ENCODE data around the gene ATP2A3.

ATP2A3 gene

GRCh38 chr17:3983606-3984484 lies 19.6 kb upstream of the ATP2A3 start:
- FAIRE-seq, result no peak
- no peak for TF ChIP-seq CTCF (IDR thresholded peaks at IDR 0.05; ENCODE audit: insufficient read depth, missing control alignments)
- DNase-seq (ENCODE audit: insufficient read length, low spot score), result no peak

- no peak for DNase-seq (ENCODE audit: insufficient read length, low spot score)
- no peak for FAIRE-seq
- TF ChIP-seq CTCF (IDR thresholded peaks at IDR 0.05; ENCODE audit: insufficient read depth, missing control alignments), result no peak
Observed at GRCh38 chr17:3982541-3983017, 18.3 kb upstream of the ATP2A3 start.

- DNase-seq (ENCODE audit: insufficient read length, low spot score) (no peak), FAIRE-seq (no peak)
- no peak for TF ChIP-seq CTCF (IDR thresholded peaks at IDR 0.05; ENCODE audit: insufficient read depth, missing control alignments)
Observed at GRCh38 chr17:3982113-3982512, 17.9 kb upstream of the ATP2A3 start.

- TF ChIP-seq CTCF (IDR thresholded peaks at IDR 0.05; ENCODE audit: insufficient read depth, missing control alignments), result no peak
- no peak for FAIRE-seq
- DNase-seq (ENCODE audit: insufficient read length, low spot score), result no peak
Observed at GRCh38 chr17:3981455-3981854, 17.2 kb upstream of the ATP2A3 start.

GRCh38 chr17:3980381-3981014 lies 16.3 kb upstream of the ATP2A3 start:
- FAIRE-seq, result no peak
- DNase-seq (ENCODE audit: insufficient read length, low spot score), result no peak
- no peak for TF ChIP-seq CTCF (IDR thresholded peaks at IDR 0.05; ENCODE audit: insufficient read depth, missing control alignments)

- FAIRE-seq (no peak), DNase-seq (ENCODE audit: insufficient read length, low spot score) (no peak)
- TF ChIP-seq CTCF (IDR thresholded peaks at IDR 0.05; ENCODE audit: insufficient read depth, missing control alignments), result no peak
Observed at GRCh38 chr17:3979290-3979611, 15.0 kb upstream of the ATP2A3 start.

Data from D721Med (cell line).